Panc1 (cell line): ENCODE results near the gene PELI2. TPM values are rescaled to one million over a fixed set of nuclear protein-coding genes. Genes with fewer than 3 reads are reported as not detected.

ENCODE experiments used
- ATAC-seq: fragments of 200-7000 bp; cut with Tn5 transposase; 2 replicates; pipeline ENCODE4 v1.9.1; 2020; ENCODE audit warnings: mild to moderate bottlenecking, moderate library complexity
- BruUV-seq: library from RNA; stranded (reverse); fragments of 400-500 nt; replicated peaks from 2 replicates; lab custom pipeline; 2021; lab: Mats Ljungman, UMichigan
- CTCF ChIA-PET: fragments of 300-600 bp; sonication (Branson Sonifier 250); formaldehyde crosslinking; loops from one replicate; lab custom pipeline; 2022; ENCODE audit warnings: antibody characterized with exemption; lab: Charles Lee
- POLR2A ChIA-PET: fragments of 300-600 bp; sonication (Branson Sonifier 250); formaldehyde crosslinking; loops from one replicate; lab custom pipeline; 2022; ENCODE audit warnings: antibody characterized with exemption; lab: Charles Lee
- DNase-seq: peaks from one replicate; pipeline ENCODE4 v3.0.0-alpha.2; 2010; ENCODE audit warnings: low read depth, low spot score
- H3K27ac ChIP-seq: 2 replicates; pipeline ENCODE4 v1.5.1; 2011; ENCODE audit warnings: mild to moderate bottlenecking, low read length, inconsistent platforms
- H3K27me3 ChIP-seq: fragments of 200-500 bp; sonication (Bioruptor generic); 2 replicates; pipeline ENCODE4 v1.6.0; 2014; ENCODE audit warnings: low read length, inconsistent platforms; ENCODE audit not compliant: control insufficient read depth, insufficient read depth
- H3K36me3 ChIP-seq: fragments of 200-500 bp; sonication (Bioruptor generic); 2 replicates; pipeline ENCODE4 v1.5.1; 2014; ENCODE audit warnings: inconsistent platforms, mild to moderate bottlenecking, low read length, moderate library complexity; ENCODE audit not compliant: control insufficient read depth, insufficient read depth
- H3K4me1 ChIP-seq: 2 replicates; pipeline ENCODE4 v1.5.1; 2011; ENCODE audit warnings: inconsistent platforms, mild to moderate bottlenecking, low read length, moderate library complexity; ENCODE audit not compliant: control insufficient read depth, insufficient read depth
- H3K4me3 ChIP-seq, 2 experiments: 2 replicates each; pipeline ENCODE4 v1.5.1; 2011 to 2012; ENCODE audit warnings: low read depth in 2 of 2, low read length in 2 of 2, mild to moderate bottlenecking in 2 of 2, inconsistent platforms in 1 of 2, moderate library complexity in 1 of 2
- H3K9me3 ChIP-seq: fragments of 200-500 bp; sonication (Bioruptor generic); 2 replicates; pipeline ENCODE4 v1.5.1; 2014; ENCODE audit warnings: low read depth, mild to moderate bottlenecking, inconsistent platforms, low read length, moderate library complexity; ENCODE audit not compliant: control insufficient read depth, insufficient read depth
- POLR2AphosphoS5 ChIP-seq: IDR thresholded peaks from 2 replicates; pipeline ENCODE4 v1.6.1; 2012; ENCODE audit warnings: mild to moderate bottlenecking, low read depth, low read length, moderate library complexity
- SIN3A ChIP-seq: IDR thresholded peaks from 2 replicates; pipeline ENCODE4 v1.6.1; 2012; ENCODE audit warnings: low read depth, mild to moderate bottlenecking, low read length, moderate library complexity, borderline replicate concordance; ENCODE audit not compliant: insufficient read depth
- TCF7L2 ChIP-seq: IDR thresholded peaks from 2 replicates; pipeline ENCODE4 v1.6.1; 2011; ENCODE audit warnings: mild to moderate bottlenecking, low read depth, low read length, inconsistent platforms
- in situ Hi-C: cut with HindIII; loops from 2 replicates; pipeline ENCODE4 v1.10.0; 2016; ENCODE audit warnings: low sequenced_read_pairs, low pct_unique_long_range_greater_than_20kb
- intact Hi-C: fragments of 100-400 bp; cut with micrococcal nuclease; formaldehyde crosslinking; loops from one replicate; pipeline ENCODE4 v1.10.0; 2022; ENCODE audit not compliant: unreplicated experiment
- total RNA-seq: library from RNA; stranded (reverse); gene quantifications from one replicate; pipeline ENCODE4 v1.2.1, GENCODE V29; 2021; ENCODE audit not compliant: unreplicated experiment
- TF ChIP-seq, protein P1 (sequence below), 2 experiments: IDR thresholded peaks; 2 replicates each; pipeline ENCODE4 v1.6.1; 2011 to 2012; ENCODE audit warnings: low read depth in 2 of 2, control low read depth in 1 of 2, low read length in 1 of 2, mild to moderate bottlenecking in 1 of 2, moderate library complexity in 1 of 2; ENCODE audit not compliant: insufficient read depth in 1 of 2
- TF ChIP-seq, protein P2 (sequence below): fragments of 450-650 bp; IDR thresholded peaks from 2 replicates; pipeline ENCODE4 v1.5.1; 2017; ENCODE audit warnings: mild to moderate bottlenecking

The PELI2 gene
- total RNA-seq, 1 experiment from 2014 or later, result 0.28 TPM

DNA sequence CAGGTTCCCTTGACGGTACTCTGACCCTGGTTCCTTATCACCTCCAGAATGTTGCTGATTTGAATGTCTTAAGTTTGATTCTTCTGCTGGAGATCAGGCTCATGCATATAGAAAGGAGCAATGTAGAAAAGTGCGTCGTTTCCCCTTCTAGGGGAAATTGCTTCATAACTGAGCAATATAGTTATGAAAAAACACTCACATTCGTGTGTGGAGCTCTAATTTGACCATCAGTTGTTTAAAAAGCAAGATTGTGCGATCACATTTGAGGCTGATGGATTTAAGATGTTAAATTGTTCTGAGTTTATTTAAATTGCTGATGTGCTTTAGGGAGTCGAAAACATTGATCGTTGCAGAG, 19.2 kb downstream of the PELI2 start:
- no peaks in the 10 kb centered on the region for H3K36me3 ChIP-seq
- peaks cover 11% of the 10 kb centered on the region for H3K27me3 ChIP-seq
- ATAC-seq (no peak), DNase-seq (no peak)
- H3K9me3 ChIP-seq, result no peaks in the 10 kb centered on the region
- H3K27ac ChIP-seq, result no peak overlapping the region
- POLR2A ChIA-PET, result no interaction called here
- H3K4me1 ChIP-seq, result no peaks in the 10 kb centered on the region
- intact Hi-C loops, result no loop called here
- BruUV-seq, result no TSS peak
- TF ChIP-seq, protein P1, sequence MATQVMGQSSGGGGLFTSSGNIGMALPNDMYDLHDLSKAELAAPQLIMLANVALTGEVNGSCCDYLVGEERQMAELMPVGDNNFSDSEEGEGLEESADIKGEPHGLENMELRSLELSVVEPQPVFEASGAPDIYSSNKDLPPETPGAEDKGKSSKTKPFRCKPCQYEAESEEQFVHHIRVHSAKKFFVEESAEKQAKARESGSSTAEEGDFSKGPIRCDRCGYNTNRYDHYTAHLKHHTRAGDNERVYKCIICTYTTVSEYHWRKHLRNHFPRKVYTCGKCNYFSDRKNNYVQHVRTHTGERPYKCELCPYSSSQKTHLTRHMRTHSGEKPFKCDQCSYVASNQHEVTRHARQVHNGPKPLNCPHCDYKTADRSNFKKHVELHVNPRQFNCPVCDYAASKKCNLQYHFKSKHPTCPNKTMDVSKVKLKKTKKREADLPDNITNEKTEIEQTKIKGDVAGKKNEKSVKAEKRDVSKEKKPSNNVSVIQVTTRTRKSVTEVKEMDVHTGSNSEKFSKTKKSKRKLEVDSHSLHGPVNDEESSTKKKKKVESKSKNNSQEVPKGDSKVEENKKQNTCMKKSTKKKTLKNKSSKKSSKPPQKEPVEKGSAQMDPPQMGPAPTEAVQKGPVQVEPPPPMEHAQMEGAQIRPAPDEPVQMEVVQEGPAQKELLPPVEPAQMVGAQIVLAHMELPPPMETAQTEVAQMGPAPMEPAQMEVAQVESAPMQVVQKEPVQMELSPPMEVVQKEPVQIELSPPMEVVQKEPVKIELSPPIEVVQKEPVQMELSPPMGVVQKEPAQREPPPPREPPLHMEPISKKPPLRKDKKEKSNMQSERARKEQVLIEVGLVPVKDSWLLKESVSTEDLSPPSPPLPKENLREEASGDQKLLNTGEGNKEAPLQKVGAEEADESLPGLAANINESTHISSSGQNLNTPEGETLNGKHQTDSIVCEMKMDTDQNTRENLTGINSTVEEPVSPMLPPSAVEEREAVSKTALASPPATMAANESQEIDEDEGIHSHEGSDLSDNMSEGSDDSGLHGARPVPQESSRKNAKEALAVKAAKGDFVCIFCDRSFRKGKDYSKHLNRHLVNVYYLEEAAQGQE (IDR thresholded peaks at IDR 0.05; ENCODE audit: insufficient read depth in 1 of 2, low read depth in 2 of 2, low read length in 1 of 2), result no peak
- TF ChIP-seq TCF7L2 (no peak), SIN3A (no peak), POLR2AphosphoS5 (no peak)
- TF ChIP-seq, protein P2, sequence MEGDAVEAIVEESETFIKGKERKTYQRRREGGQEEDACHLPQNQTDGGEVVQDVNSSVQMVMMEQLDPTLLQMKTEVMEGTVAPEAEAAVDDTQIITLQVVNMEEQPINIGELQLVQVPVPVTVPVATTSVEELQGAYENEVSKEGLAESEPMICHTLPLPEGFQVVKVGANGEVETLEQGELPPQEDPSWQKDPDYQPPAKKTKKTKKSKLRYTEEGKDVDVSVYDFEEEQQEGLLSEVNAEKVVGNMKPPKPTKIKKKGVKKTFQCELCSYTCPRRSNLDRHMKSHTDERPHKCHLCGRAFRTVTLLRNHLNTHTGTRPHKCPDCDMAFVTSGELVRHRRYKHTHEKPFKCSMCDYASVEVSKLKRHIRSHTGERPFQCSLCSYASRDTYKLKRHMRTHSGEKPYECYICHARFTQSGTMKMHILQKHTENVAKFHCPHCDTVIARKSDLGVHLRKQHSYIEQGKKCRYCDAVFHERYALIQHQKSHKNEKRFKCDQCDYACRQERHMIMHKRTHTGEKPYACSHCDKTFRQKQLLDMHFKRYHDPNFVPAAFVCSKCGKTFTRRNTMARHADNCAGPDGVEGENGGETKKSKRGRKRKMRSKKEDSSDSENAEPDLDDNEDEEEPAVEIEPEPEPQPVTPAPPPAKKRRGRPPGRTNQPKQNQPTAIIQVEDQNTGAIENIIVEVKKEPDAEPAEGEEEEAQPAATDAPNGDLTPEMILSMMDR, result no peak
- in situ Hi-C loops, result no loop called here
- CTCF ChIA-PET, result no interaction called here
- H3K4me3 ChIP-seq, result no peak overlapping the region

DNA sequence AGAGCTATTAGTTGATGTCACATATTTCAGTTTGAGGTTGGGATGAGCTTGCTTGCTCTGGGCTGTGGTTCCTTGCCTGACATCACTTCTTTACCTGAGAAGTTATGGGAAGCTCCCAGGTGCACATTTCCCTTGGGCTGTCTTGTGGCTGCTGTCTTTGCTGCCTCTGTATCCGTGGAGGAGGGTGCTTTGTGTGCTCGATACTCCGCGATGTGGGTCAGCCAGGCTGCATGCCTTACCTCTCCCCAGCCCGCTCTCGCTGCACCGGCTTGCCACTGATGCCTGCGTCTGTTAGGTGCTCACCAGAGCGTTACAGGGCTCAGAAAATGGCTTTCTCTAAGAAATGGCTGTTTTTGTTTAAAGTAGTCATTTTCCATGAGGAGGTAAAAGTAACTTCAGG, 19.6 kb downstream of the PELI2 start:
- H3K36me3 ChIP-seq, result no peaks in the 10 kb centered on the region
- H3K9me3 ChIP-seq, result no peaks in the 10 kb centered on the region
- in situ Hi-C loops (no loop called here), intact Hi-C loops (no loop called here)
- H3K4me3 ChIP-seq, result no peak overlapping the region
- ATAC-seq, result no peak
- TF ChIP-seq TCF7L2 (no peak), SIN3A (no peak)
- no peak for DNase-seq
- BruUV-seq, result no TSS peak
- POLR2A ChIA-PET, result no interaction called here
- CTCF ChIA-PET, result no interaction called here
- no peaks in the 10 kb centered on the region for H3K4me1 ChIP-seq
- no peak overlapping the region for H3K27ac ChIP-seq
- H3K27me3 ChIP-seq, result peaks cover 10% of the 10 kb centered on the region

DNA sequence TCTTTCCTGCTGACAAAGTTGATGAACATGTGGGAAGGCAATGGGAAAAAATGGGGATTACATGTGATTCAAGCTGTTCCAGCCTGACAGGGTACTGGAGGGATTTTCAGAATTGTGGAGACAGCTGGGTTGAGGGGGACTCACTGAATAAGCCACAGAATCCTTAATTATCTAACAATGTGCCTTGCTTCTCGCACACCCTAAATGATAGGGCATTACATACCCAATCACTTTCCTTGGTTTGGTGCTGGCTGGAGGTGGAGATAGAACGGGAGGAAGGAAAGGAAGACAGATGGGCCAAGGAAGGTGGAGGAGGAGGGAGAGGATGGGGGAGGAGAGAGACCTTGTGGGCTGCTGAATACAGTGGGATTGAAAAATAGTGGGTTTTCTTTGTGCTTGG, 20.7 kb downstream of the PELI2 start:
- H3K27ac ChIP-seq, result no peak overlapping the region
- CTCF ChIA-PET, result no interaction called here
- no peak for TF ChIP-seq TCF7L2
- TF ChIP-seq POLR2AphosphoS5, result no peak
- TF ChIP-seq SIN3A, result no peak
- TF ChIP-seq, protein P2, result no peak
- TF ChIP-seq, protein P1 (IDR thresholded peaks at IDR 0.05; ENCODE audit: insufficient read depth in 1 of 2, low read depth in 2 of 2, low read length in 1 of 2), result no peak
- DNase-seq (no peak), ATAC-seq (no peak)
- BruUV-seq, result no TSS peak
- intact Hi-C loops (no loop called here), in situ Hi-C loops (no loop called here)
- H3K36me3 ChIP-seq, result no peaks in the 10 kb centered on the region
- H3K4me1 ChIP-seq, result no peaks in the 10 kb centered on the region
- H3K9me3 ChIP-seq, result no peaks in the 10 kb centered on the region
- peaks cover 9% of the 10 kb centered on the region for H3K27me3 ChIP-seq
- H3K4me3 ChIP-seq, result no peak overlapping the region
- POLR2A ChIA-PET, result no interaction called here
